ENCODE data around the gene MIA. TPM values are rescaled to one million over a fixed set of nuclear protein-coding genes. Genes with fewer than 3 reads are reported as not detected.
"Not testable (repeated sequence)": the region's sequence is repeated elsewhere in the genome, so short reads cannot be mapped to it uniquely, and the experiment has no call there.

The MIA gene
- total RNA-seq, 1 donor from 2014 or later = not detected

DNA sequence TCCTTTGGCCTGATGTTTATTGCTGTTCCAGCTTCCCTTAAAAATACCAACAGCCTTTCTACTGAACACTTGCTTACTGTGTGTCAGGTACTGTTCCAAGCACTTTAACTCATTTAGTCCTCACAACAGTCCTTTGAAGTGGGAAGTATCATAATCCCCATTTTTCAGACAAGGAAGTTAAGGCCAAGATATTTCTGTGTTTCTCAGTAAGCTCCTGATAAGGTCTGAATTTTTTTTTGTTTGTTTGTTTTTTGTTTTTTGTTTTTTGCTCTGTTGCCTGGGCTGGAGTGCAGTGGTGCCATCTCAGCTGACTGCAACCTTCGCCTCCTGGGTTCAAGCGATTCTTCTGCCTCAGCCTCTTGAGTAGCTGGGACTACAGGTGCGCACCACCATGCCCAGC, 16.8 kb upstream of the MIA start:
- no peak for DNase-seq (ENCODE audit: low read depth)
- no peak overlapping the region for H3K4me3 ChIP-seq (ENCODE audit: low read depth, low read length)
- TF ChIP-seq, protein P1, sequence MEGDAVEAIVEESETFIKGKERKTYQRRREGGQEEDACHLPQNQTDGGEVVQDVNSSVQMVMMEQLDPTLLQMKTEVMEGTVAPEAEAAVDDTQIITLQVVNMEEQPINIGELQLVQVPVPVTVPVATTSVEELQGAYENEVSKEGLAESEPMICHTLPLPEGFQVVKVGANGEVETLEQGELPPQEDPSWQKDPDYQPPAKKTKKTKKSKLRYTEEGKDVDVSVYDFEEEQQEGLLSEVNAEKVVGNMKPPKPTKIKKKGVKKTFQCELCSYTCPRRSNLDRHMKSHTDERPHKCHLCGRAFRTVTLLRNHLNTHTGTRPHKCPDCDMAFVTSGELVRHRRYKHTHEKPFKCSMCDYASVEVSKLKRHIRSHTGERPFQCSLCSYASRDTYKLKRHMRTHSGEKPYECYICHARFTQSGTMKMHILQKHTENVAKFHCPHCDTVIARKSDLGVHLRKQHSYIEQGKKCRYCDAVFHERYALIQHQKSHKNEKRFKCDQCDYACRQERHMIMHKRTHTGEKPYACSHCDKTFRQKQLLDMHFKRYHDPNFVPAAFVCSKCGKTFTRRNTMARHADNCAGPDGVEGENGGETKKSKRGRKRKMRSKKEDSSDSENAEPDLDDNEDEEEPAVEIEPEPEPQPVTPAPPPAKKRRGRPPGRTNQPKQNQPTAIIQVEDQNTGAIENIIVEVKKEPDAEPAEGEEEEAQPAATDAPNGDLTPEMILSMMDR (conservative IDR thresholded peaks at IDR 0.05; ENCODE audit: low read depth, low read length) = no peak

DNA sequence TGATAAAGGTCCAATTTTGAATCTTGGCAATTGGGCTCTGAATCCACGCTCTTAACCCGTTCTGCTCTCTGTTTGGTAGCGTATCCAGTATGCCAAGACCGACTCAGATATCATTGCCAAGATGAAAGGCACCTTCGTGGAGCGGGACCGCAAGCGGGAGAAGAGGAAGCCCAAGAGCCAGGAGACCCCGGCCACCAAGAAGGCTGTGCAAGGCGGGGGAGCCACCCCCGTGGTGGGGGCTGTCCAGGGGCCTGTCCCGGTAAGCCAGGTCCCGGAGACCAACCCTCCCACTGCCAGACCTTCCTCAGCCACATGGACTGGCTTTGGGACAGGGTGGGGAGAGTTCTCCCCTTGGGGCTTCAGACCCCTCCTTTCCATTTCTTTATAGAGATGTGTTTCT, 16.0 kb upstream of the MIA start:
- no peak for DNase-seq (ENCODE audit: low read depth)
- TF ChIP-seq, protein P1 (conservative IDR thresholded peaks at IDR 0.05; ENCODE audit: low read depth, low read length) = no peak

DNA sequence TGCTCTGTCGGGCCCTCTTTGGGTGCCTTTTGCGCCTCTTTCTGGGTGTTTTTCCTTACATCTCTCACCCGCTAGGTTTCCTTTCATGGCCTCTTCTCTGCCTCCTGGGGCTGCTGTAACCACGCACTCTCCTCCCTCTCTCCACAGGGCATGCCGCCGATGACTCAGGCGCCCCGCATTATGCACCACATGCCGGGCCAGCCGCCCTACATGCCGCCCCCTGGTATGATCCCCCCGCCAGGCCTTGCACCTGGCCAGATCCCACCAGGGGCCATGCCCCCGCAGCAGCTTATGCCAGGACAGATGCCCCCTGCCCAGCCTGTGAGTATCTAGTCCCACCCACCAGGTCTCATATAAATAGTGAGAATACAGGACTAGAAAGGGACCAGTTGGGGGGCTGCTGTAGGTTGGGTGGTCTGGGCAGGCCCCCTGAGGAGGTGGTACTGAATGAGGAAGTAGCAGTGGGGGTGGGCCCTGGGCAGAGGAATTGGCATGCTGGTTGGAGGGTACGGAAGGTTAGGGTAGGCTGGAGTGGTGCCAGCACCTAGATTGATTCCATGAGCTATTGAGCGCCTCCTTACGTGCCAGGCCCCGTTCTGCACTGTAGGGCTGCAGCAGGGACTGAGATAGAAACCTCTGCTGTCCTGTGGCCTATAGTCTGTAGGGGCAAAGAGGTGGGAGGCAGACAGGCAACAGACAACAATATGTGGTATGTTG, 12.4 kb upstream of the MIA start:
- TF ChIP-seq, protein P1 (conservative IDR thresholded peaks at IDR 0.05; ENCODE audit: low read depth, low read length) = no peak
- DNase-seq (ENCODE audit: low read depth) = no peak
- H3K4me3 ChIP-seq (ENCODE audit: low read depth, low read length) = no peak overlapping the region

More for the DNA sequence above, 16.0 kb upstream of the MIA start:
- H3K4me3 ChIP-seq (ENCODE audit: low read depth, low read length) = no peak overlapping the region

DNA sequence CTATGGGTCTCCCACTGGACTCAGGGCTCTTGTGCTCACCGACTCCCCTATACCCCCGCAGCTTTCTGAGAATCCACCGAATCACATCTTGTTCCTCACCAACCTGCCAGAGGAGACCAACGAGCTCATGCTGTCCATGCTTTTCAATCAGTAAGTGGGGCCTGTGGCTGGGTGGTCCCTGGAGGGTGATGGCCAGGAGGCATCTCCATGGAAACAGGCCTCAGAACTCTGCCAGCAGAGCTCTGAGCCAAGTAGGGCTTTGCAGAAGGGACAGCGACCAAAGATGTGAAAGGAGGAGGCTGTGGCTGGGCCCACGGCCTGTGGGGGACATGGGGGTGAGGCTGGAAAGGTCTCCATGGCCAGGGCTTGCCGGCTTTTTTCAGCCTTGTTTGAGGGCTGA, 11.8 kb upstream of the MIA start:
- DNase-seq (ENCODE audit: low read depth) = no peak
- TF ChIP-seq, protein P1 (conservative IDR thresholded peaks at IDR 0.05; ENCODE audit: low read depth, low read length) = no peak
- H3K4me3 ChIP-seq (ENCODE audit: low read depth, low read length) = no peak overlapping the region

DNA sequence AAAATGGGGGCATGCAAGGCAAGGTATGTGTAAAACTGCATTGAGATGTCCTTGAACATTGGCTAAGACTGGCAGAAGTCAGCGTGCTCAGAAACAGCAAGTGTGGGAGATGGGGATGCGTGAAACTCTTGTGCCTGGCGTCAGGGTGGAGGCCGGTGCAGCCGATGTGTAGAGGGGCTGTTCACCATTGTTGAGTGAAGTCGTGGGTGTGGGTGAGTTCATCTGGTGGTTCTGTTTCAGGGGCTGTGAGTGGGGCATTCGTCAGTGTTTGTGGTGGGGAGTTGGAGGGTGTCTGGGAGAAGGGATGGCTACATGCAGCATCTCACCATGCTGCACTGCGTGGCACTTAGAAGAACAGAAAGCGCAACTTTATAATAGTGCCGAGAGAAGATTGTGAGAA, 11.4 kb upstream of the MIA start:
- H3K4me3 ChIP-seq (ENCODE audit: low read depth, low read length) = no peak overlapping the region
- TF ChIP-seq, protein P1 (conservative IDR thresholded peaks at IDR 0.05; ENCODE audit: low read depth, low read length) = no peak
- DNase-seq (ENCODE audit: low read depth) = no peak

DNA sequence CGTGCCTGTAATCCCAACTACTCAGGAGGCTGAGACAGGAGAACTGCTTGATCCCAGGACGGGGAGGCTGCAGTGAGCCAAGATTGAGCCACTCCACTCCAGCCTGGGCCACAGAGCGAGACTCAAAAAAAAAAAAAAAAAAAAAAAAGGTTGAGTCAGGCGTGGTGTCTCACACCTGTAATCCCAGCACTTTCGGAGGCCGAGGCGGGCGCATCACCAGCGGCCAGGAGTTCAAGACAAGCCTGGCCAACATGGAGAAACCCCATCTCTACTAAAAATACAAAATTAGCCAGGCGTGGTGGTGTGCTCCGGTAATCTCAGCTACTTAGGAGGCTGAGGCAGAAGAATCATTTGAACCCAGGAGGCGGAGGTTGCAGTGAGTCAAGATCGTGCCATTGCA, 8.9 kb upstream of the MIA start:
- DNase-seq (ENCODE audit: low read depth); H3K4me3 ChIP-seq (ENCODE audit: low read depth, low read length): not testable (repeated sequence)

DNA sequence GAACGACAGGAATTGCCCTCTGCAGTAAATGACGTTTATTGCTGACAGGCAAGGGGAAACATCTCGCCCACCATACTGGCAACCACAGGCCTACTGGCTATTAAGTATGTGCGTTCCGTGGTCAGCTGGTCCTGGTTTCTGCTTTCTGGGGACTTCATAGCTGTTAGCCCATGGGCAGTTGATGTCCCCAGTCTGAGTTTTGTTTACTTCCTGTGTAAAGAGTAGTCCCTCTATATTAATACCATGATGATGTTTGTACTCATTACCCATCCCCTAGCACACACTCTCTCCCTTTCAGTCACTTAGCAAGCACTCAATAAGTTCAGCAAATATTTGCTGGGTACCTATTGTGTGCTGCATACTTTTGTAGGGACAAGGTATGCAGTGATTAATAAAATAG, 6.5 kb upstream of the MIA start:
- TF ChIP-seq, protein P1 (conservative IDR thresholded peaks at IDR 0.05; ENCODE audit: low read depth, low read length) = no peak

DNA sequence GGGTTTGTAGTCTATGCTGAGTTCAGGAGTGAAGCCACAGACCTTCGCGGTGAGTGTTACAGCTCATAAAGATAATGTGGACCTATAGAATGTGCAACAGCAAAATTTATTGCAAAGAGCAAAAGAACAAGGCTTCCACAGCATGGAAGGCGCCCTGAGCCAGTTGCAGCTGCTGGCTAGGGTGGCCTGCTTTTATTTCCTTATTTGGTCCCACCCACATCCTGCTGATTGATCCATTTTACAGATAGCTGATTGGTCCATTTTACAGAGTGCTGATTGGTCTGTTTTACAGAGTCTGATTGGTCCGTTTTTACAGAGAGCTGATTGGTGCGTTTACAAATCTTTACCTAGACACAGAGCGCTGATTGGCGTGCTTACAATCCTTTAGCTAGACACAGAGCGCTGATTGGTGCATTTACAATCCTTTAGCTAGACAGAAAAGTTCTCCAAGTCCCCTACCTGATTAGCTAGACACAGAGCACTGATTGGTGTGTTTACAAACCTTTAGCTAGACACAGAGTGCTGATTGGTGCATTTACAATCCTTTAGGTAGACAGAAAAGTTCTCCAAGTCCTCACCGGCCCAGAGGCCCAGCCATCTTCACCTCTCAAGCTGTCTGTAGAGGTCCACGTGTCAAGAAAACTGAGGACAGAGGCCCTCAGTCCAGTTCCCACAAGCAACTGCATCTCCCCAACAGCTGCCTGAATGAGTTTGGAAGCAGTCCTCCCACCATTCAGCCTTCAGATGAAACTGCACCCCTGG, 4.0 kb upstream of the MIA start:
- DNase-seq (ENCODE audit: low read depth); H3K4me3 ChIP-seq (ENCODE audit: low read depth, low read length): not testable (repeated sequence)

More for the DNA sequence above, 6.5 kb upstream of the MIA start:
- no peak overlapping the region for H3K4me3 ChIP-seq (ENCODE audit: low read depth, low read length)
- no peak for DNase-seq (ENCODE audit: low read depth)

Data from epithelial cell of proximal tubule (primary cell).